ENCODE data around the gene PRR15L.
"Not testable (repeated sequence)": the region's sequence is repeated elsewhere in the genome, so short reads cannot be mapped to it uniquely, and the experiment has no call there.

PRR15L gene

GRCh38 chr17:47957591-47958490 is at the start of gene PRR15L:
Gene PRR15L (minus strand): TSS chr17:47957883. CDS start chr17:47953234, 4,649 bp downstream.
- no peak for DNase-seq (ENCODE audit: low spot score)

GRCh38 chr17:48006936-48007709 is 49.4 kb upstream of the PRR15L start:
- DNase-seq (ENCODE audit: low spot score): no peak

GRCh38 chr17:48004983-48005382 is 47.3 kb upstream of the PRR15L start:
- no peak for DNase-seq (ENCODE audit: low spot score)

- no peak for DNase-seq (ENCODE audit: low spot score)
Observed at GRCh38 chr17:48003417-48004151, 45.9 kb upstream of the PRR15L start.

GRCh38 chr17:48002916-48003416 is 45.3 kb upstream of the PRR15L start:
- no peak for DNase-seq (ENCODE audit: low spot score)

- peak; percentile 37 for DNase-seq (ENCODE audit: low spot score)
Observed at GRCh38 chr17:48002266-48002915, 44.7 kb upstream of the PRR15L start.

- not testable (repeated sequence) for DNase-seq (ENCODE audit: low spot score)
Observed at GRCh38 chr17:48001657-48002056, 44.0 kb upstream of the PRR15L start.

- no peak for DNase-seq (ENCODE audit: low spot score)
Observed at GRCh38 chr17:48001197-48001596, 43.5 kb upstream of the PRR15L start.

- no peak for DNase-seq (ENCODE audit: low spot score)
Observed at GRCh38 chr17:47999582-47999981, 41.9 kb upstream of the PRR15L start.

GRCh38 chr17:47998044-47998443 is 40.4 kb upstream of the PRR15L start:
- no peak for DNase-seq (ENCODE audit: low spot score)

GRCh38 chr17:47997586-47997985 is 39.9 kb upstream of the PRR15L start:
- DNase-seq (ENCODE audit: low spot score): no peak

GRCh38 chr17:47996201-47996600 is 38.5 kb upstream of the PRR15L start:
- no peak for DNase-seq (ENCODE audit: low spot score)

- DNase-seq (ENCODE audit: low spot score): no peak
Observed at GRCh38 chr17:47995241-47995935, 37.7 kb upstream of the PRR15L start.

GRCh38 chr17:47994724-47995123 is 37.0 kb upstream of the PRR15L start:
- no peak for DNase-seq (ENCODE audit: low spot score)

GRCh38 chr17:47993964-47994363 is 36.3 kb upstream of the PRR15L start:
- DNase-seq (ENCODE audit: low spot score): no peak

- DNase-seq (ENCODE audit: low spot score): no peak
Observed at GRCh38 chr17:47993031-47993564, 35.4 kb upstream of the PRR15L start.

GRCh38 chr17:47992216-47992615 is 34.5 kb upstream of the PRR15L start:
- no peak for DNase-seq (ENCODE audit: low spot score)

- no peak for DNase-seq (ENCODE audit: low spot score)
Observed at GRCh38 chr17:47990962-47991731, 33.5 kb upstream of the PRR15L start.

GRCh38 chr17:47989700-47990099 is 32.0 kb upstream of the PRR15L start:
- no peak for DNase-seq (ENCODE audit: low spot score)

- no peak for DNase-seq (ENCODE audit: low spot score)
Observed at GRCh38 chr17:47989159-47989558, 31.5 kb upstream of the PRR15L start.
